MM.1S (cell line): Measurements from ENCODE around the gene ART1.

ENCODE experiments used
- EZH2 ChIP-seq: fragments of 300-600 bp; sonication (generic); optimal IDR thresholded peaks from 2 replicates; pipeline ENCODE3; 2017; ENCODE audit warnings: low read depth, mild to moderate bottlenecking, antibody characterized with exemption, low read length, mixed read lengths
- TF ChIP-seq, protein P1 (sequence below): fragments of 300-600 bp; sonication (generic); IDR thresholded peaks from 2 replicates; pipeline ENCODE4 v1.5.1; 2016; ENCODE audit warnings: antibody characterized with exemption, low read length, mixed read lengths

DNA sequence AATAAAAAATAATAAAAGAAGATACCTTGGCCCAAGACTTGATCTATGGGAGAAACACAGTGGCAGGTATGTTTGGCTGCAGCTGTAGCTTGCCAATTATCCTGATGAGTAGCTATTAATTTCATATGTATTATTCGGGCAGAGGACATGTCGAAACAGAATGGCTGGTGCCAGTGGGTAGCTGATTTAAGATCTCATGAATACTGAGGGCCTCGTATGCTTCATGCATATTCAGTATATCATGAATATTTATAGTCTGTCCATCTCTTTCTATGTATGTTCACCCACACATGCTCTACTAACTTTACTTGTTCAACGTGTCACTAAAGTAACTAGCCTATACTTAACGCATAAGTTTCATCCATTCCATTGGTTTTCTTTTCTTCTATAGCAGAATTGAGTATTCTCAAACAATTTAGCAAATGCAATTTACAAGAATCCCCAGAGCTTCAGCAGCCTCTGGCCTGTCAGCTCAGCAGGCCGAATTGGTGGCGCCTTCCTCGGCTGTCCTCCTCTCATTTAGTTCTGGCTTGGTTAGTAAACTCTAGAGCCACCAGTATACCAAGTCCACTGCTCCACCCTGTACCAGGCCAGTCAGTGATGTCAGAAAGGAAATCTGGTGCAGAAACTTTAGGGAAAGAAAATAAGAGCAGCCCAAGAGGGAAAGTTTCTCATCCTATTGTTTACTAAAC is 21.0 kb upstream of the ART1 start:
- TF ChIP-seq, protein P1, sequence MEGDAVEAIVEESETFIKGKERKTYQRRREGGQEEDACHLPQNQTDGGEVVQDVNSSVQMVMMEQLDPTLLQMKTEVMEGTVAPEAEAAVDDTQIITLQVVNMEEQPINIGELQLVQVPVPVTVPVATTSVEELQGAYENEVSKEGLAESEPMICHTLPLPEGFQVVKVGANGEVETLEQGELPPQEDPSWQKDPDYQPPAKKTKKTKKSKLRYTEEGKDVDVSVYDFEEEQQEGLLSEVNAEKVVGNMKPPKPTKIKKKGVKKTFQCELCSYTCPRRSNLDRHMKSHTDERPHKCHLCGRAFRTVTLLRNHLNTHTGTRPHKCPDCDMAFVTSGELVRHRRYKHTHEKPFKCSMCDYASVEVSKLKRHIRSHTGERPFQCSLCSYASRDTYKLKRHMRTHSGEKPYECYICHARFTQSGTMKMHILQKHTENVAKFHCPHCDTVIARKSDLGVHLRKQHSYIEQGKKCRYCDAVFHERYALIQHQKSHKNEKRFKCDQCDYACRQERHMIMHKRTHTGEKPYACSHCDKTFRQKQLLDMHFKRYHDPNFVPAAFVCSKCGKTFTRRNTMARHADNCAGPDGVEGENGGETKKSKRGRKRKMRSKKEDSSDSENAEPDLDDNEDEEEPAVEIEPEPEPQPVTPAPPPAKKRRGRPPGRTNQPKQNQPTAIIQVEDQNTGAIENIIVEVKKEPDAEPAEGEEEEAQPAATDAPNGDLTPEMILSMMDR, result no peak
- no peak for TF ChIP-seq EZH2
